ENCODE measurements around the gene LTBP3. TPM values are rescaled to one million over a fixed set of nuclear protein-coding genes. Genes with fewer than 3 reads are reported as not detected.

Gene LTBP3
- total RNA-seq: 19.4 and 23.1 TPM in 2 replicates

DNA sequence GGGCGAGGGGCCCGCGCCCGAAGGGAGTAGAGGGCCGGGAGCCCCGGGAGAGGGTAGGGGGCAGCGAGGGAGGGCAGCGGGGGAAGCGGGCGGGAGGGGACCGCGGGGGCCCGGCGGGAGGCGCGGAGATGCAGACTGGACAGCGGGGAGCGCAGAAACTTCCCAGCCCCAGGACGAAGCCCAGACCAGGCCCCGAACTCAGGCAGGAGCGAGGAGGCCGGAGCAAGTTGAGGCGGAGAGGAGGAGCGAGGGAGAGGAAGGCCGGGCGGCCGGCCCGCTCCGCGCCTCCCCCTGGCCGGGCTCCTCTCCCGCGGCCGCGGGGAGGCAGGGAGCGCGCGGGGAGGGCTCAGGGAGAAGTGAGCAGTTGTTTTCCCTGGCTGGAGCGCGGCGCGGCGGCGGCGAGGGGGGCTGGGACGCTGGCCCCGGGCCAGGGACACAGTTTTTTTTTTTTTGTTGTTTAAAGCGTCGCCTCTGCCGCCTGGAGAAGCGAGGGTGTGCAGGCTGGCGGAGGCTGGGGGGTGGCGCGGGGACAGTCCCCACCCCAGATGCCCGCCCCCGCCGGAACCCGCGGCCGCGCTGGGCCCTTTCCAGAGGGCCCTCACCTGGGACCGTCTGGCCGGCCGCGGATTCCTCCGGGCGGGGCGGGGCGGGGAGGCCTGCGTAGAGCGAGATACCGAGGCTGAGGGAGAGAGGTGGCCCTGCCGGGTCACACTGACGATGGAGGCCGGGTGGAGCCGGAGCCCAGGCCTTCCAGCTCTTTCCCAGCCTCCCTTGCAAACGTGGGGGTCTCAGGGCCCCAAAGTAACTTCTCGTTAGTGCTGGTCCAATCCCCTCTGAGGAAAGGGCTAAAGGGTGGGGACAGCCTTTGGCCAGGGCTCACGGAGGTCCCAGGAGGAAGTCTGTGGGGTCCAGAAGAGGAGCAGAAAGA is at the start of gene LTBP3:
TSS of gene LTBP3 (minus strand) at position 358 of the 928 bp plus-strand sequence. CDS start 400 bp downstream, outside the sequence.
- DNase-seq (ENCODE audit: low read depth, low spot score): no peak

DNA sequence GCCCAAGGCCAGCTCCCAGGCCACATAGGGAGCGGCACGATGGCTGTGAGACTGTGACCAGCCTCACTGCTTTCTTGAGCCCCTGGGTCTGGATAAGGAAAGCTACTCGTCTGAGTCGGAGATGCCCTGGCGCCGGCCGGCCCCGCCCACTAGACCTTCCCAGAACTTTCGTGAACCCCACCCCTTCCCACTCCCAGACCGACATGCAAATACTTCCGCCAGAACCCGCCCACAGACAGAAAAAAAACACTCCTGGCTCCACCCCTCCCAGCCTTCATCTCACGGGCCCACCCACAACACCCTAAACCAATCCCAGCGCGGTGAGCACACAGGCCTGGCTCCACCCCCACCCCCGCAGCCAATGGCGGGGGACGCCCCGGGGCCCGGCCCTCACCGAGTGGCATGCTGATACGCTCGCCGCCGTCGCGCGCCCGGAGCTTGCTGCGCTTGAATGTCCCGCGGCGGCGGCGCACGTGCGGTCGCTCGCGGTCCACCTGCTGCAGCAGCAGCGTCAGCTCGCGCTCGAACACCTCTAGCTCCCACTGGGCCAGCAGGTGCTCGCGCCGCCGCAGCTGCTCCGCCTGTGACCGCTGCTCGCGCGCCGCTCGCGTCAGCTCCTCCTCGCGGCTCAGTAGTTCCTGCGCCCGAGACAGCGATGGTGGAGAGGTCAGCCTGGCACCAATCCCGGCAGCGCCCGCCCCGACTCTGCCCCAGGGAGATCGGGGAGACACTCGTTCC is 48.9 kb upstream of the LTBP3 start:
- DNase-seq (ENCODE audit: low read depth, low spot score): peak; percentile 80

DNA sequence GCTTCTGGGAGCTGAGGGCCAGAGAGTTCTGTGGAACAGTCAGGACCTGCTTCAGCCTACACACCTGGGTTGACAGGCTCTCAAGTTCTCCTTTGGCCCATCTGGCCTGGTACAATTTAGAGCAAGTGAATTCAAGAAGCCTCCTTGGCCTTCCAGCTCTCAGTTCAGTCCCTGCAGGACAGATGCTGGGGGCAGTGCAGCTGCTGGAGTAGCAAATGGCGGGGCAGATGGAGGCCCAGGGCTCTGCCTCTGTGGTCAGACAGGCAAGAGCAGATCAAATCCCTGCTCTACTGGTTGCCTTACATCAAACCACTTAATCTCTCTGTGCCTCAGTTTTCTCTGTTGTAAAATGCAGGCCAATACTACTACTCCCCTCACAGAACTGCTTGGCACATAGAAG is 46.1 kb upstream of the LTBP3 start:
- DNase-seq (ENCODE audit: low read depth, low spot score): no peak

- DNase-seq (ENCODE audit: low read depth, low spot score): no peak
Measured at GRCh38 chr11:65599955-65600246, 41.7 kb upstream of the LTBP3 start.

GRCh38 chr11:65599216-65599954 is 41.2 kb upstream of the LTBP3 start:
- DNase-seq (ENCODE audit: low read depth, low spot score): no peak

GRCh38 chr11:65598258-65598699 is 40.1 kb upstream of the LTBP3 start:
- DNase-seq (ENCODE audit: low read depth, low spot score): no peak

DNA sequence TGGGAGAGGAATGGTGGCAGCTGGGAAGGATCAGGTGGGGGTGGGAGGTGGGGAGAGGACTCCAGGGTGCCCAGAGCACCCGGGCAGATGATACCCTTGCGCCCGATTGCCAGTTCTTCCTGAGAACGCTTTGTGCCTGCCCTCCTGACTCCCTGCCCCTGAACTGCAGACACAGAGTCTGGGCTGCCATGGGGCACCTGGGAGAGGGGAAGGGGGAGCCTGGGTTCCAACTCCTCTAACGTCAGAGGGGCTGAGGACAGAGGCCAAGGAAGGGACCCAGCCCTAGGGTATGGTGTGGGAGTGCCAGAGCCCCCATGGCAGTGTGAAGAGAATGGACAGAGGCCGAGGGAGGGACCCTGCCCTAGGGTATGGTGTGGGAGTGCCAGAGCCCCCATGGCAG is 38.4 kb upstream of the LTBP3 start:
- no peak for DNase-seq (ENCODE audit: low read depth, low spot score)

DNA sequence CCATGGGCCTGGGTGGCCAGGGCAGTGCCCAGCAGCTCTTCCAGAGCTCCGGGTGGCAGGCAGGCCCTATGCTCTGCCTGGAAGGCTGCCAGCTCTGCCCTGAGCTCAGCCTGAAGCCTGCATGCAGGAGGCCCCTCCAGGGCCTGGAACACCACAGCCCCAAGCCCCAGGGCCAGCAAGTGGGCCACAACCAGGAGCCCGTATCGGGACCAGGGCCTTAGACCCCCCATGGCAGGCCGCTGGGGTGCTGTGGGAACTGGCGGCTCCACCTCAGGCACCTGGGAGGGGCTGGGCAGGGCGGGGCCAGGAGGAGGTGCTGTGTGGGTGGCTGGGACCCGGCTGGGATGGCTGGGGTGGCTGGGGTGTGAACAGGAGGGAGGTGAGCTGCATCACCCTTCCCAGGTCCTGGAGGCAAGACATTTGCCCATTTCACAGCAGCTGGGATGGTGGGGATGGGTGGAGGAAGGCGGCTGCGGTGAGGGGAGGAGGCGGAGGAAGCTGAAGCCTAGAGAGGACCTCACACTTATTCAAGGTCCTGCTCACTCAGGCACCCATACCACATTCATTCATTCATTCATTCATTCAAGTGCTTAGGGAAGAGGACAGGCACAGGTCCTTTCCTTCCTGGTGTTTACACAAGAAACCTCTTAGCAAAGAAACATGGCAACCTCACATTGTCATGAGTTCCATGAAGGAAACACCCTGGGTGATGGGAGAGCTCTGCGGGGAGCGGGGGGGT is 37.6 kb upstream of the LTBP3 start, which contains the start of gene KCNK7:
TSS of gene KCNK7 (minus strand) at position 258 of the 739 bp plus-strand sequence. CDS start at position 230, 28 bp downstream.
- no peak for DNase-seq (ENCODE audit: low read depth, low spot score)

DNA sequence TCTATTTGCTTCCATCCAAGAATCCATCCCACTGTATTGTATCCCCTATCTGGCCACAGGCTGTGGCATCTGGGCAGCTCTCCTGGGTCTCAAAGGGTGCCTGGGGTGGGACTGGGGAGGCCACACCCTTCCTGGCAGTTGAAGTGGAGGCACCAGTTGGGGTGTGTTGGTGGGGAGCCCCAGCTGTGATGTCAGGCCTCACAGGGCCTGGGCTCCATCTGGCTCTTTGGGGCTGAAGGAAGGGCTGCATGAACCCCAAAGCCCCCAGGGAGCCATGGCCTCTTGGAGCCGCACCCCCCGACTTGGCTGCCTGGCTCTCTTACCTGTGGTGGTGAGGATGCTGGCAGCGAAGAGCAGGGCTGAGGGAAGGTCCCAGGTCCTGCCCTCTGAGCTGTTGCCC is 37.0 kb upstream of the LTBP3 start:
- no peak for DNase-seq (ENCODE audit: low read depth, low spot score)

DNA sequence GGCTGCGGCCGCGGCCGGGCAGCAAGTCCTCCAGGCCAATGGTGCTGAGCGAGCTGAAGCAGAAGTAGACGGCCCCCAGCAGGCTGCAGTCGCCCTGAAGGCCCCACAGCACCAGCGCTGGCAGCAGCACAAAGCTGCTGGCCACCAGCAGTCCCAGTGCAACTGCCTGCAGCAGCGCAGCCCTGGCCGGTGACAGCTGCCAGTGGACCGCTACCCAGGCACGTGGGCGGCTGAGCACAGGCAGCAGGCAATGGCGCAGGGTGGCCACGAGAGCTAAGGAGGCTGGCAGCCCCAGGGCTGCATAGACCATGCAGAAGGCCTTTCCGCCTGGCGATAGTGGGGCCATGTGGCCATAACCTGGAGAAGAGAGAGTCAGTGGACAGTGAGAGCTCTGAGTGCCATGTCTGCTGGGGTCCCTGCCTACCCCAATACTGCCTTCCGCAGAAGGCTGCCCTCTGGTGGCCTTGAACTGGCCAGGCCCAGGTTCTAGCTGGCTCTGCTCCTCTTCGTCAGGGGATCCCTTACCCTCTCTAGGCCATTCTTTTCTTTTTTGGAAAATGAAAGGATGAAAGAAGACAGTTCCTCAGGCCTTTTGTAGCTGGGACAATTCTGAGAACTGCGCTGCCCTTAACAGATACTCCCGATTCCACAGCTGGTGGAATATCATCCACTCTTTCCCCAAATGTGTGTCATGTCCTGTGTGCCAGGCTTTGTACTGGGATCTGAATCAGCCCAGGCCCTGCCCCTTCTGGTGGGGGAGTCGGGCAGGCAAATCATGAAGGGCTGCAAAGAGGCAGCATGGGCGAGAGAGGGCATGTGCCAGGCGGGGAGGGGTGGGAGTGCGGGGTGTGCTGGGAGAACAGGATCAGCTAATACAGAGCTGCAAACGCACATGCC is 35.6 kb upstream of the LTBP3 start:
- DNase-seq (ENCODE audit: low read depth, low spot score): no peak

DNA sequence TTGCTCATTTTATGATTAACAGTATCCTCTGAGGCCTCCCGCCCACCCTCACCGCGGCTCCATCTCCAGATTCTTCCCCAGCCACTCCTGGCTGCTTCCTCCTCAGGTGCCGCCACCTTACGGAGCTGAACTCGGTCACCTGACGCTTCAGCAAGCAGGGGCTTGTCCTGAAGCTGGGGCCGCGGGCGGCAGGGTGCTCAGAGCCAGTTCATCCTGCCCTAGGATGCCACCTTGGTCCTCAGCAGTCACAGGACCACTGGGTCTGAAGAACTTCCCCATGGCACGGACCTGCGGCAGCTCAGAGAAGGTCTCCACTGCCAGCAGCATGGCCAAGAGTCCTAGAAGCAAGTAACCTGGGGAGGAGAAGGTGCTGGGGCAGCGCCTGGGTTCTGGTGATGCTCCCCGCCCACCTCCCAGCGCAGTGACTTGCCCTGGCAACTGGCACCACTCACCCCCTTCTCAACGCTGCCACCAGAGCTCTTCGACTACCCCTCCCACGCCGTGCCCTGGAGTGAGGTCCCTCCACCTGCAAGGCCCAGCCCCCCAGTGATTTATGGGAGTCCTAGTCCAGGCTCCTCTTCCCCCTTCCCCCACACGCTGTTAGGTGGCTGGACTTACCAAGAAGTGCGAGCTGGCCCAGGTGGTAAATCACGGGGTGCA is 34.8 kb upstream of the LTBP3 start:
- DNase-seq (ENCODE audit: low read depth, low spot score): no peak

DNA sequence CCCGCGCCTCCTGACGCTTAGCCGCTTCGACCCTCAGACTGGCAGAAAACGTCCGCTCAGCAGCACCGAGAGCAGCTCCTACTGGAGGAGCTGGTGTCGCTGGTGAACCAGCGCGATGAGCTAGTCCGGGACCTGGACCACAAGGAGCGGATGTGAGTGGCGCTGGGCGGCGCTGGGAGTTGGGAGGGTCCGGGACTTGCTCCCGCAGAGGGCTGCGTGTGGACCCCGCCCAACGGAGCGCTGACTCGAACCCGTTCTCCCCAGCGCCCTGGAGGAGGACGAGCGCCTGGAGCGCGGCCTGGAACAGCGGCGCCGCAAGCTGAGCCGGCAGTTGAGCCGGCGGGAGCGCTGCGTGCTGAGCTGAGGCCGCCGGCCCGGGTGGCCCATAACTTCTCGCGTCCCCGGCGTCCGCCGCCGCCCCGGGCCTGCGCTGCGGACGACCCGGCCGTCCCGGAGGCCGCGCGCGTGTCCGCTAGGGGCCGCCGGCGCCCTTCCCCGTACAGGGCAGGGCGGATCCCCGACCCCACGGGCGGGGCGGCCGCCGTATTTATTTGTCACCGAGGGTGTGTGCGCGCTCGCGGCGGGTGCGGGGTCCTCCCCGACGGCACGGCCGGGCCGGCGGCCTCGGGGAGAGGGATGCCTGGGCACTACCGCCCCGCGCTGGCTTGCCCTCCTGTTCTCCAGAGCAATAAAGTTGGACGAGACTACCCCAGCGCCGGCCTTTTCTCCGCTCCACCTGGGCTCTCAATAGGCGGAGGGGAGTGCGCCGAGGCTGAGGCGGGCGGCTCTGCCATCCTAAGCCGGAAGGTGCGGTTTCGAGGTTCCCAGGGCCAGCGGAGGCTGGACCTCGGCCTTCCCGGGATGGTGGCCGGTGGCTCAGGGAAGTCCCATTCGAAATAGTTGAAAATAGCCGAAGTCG is 34.0 kb upstream of the LTBP3 start:
- DNase-seq (ENCODE audit: low read depth, low spot score): no peak

DNA sequence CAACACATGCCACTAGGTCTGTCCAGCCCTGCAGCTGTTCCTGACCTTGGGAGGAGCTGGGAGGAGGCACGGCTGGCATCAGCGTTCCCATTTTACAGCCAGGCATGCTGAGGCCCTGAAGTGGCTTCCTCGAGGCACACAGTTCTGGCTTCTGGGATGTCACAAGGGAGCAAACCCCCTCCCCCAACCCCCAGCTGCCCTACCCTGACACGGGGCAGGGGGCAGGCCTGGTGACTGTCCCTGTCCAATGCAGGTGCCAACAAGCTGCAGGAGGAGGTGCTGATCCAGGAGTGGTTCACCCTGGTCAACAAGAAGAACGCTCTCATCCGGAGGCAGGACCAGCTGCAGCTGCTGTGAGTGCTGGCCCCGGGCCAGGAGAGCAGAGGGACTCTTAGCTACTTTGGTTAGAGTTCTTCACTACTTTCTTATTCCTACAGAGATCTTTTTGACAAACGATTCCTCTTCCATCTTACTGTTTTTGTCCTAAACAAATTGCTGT is 32.1 kb upstream of the LTBP3 start:
- DNase-seq (ENCODE audit: low read depth, low spot score): no peak

- DNase-seq (ENCODE audit: low read depth, low spot score): no peak
Measured at GRCh38 chr11:65589444-65590239, 31.5 kb upstream of the LTBP3 start.

DNA sequence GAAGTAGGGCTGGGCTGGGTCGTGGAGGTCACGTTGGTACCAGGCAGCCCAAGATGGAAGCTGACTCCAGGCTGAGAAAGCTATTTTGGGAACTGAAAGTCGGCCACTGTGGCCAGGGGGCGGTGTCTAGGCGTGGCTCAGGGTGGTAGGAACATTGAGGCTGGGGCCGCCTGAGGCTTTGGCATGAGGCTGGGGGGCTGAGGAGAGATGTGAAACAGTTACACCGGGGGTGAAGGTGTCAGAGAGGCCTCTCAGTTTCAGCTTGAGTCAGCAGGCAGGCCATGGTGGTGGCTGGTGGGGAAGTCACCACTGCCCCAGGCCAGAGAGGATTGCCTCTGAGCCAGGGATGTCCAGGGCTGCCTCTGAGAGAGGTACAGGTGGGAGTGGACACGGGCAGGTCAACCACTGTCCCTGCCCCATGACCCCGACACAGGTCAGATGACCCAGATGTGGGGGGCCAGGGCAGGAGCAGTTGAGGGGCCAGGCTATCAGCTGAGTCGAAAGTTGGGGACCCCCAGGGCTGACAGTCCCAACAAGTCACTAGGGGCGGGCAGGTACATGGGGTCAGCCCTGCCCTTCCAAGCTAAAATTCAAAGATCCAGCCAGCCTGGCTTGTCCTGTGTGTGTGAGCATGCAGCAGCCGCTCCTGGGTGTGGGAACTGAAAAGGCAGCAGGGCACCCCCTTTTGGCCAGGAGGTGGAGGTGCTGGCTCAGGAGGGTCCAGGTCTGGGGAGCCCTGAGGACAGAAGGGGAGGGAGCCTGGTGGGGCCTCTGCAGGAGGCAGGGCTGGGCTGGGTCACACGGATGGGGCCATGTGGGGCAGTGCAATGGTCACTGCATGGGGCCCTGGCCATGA is 30.3 kb upstream of the LTBP3 start:
- no peak for DNase-seq (ENCODE audit: low read depth, low spot score)

DNA sequence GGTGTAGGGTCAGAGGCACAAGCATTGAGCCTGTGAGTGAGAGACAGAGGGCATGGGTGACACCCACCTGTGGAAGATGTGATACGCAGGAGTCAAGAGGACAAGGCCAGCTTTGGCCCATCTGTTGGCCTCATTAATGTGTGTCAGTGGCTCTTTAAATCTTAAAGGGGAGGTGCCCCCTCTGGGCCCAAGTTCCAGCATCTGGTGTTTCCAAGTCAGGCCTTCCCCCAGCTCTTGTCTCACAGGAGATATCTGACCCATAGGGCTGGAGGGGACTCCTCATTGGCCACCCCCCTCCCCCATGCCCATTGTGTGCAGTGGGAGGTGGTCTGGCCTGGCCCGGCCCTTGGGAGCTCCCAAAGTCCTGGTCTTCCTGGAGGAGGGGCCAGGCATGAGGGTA is 28.5 kb upstream of the LTBP3 start:
- no peak for DNase-seq (ENCODE audit: low read depth, low spot score)

DNA sequence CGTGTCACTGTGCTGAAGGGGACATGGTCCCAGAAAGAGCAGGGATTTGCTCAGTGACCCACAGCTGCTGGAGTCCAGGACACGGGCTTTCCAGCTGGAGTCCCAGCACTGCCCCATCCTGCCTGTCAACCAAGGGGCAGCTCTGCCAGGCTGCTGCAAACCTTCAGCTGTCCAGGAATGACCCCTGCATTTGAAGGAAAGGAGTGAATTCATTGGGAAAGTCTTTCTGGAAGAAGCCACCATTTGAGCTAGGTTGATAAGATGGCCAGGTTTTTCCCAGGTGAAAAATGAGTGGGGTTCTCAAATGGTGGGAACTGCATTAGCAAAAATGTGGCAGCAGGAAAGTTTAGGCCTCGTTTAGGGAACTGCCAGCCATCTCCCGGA is 28.1 kb upstream of the LTBP3 start:
- no peak for DNase-seq (ENCODE audit: low read depth, low spot score)
